GM12872 (cell line): ENCODE measurements around the gene PCA3.

Source experiments
- TF ChIP-seq, protein P1 (sequence below): IDR thresholded peaks from 3 replicates; pipeline ENCODE4 v1.5.1; 2011; ENCODE audit warnings: low read depth, mild to moderate bottlenecking, low read length, moderate library complexity; ENCODE audit not compliant: insufficient read depth

The PCA3 gene

DNA sequence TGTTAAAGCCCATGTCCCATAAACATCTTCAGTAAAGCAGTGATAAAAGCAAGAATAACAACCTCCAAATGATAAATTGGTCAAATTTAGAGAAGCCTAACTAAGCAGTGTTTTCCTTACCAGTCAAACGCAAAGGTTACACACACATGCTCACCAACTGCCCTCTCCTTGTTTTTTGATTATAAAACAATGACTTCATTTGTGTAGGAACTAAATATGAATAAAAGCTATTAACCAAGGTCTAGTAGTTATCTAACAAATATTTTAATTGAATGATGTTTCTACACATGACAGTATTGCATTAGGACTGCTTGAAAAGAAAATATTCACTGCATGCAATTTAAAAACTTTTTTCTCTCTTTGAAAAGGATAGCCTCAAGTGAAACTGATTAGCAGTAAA is 36.7 kb downstream of the PCA3 start:
- TF ChIP-seq, protein P1, sequence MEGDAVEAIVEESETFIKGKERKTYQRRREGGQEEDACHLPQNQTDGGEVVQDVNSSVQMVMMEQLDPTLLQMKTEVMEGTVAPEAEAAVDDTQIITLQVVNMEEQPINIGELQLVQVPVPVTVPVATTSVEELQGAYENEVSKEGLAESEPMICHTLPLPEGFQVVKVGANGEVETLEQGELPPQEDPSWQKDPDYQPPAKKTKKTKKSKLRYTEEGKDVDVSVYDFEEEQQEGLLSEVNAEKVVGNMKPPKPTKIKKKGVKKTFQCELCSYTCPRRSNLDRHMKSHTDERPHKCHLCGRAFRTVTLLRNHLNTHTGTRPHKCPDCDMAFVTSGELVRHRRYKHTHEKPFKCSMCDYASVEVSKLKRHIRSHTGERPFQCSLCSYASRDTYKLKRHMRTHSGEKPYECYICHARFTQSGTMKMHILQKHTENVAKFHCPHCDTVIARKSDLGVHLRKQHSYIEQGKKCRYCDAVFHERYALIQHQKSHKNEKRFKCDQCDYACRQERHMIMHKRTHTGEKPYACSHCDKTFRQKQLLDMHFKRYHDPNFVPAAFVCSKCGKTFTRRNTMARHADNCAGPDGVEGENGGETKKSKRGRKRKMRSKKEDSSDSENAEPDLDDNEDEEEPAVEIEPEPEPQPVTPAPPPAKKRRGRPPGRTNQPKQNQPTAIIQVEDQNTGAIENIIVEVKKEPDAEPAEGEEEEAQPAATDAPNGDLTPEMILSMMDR, result no peak

DNA sequence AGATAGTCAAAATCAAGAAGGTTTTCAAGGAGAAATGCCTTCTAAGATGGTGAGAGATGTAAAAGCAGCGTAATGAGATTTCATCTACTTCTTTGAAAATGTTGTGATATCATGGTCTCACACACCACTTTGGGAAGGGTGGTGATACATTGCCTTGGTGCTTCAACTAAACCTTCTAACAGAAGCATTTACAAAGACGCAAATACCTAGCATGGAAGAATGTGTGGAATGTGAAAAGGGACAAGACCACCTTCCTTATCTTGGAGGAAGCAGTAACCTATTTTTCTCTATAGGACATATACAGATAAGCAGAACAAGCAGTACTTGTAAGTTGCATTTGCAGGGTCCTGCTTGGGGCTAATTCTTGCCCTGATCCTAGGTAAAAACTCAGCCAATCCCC is 38.8 kb downstream of the PCA3 start:
- TF ChIP-seq, protein P1, result no peak

DNA sequence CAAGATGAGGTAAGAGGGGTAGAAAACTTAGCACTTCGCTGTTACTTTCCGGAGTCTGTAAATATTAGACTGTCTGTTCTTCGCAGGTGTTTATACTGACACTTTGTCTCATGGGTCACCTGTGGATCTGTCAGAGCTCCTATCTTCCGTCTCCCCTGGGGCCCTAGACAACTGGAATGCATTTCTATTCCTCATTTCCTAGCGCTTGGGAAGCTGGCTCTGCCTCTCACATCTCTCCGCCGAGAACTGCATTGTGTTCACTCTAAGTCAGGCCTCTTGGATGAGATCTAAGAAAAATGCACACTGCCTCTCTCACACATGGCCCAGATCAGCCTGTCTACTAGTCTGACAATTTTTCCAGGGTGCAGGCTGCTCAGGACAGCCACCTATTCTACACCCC is 39.5 kb downstream of the PCA3 start:
- TF ChIP-seq, protein P1, result no peak

DNA sequence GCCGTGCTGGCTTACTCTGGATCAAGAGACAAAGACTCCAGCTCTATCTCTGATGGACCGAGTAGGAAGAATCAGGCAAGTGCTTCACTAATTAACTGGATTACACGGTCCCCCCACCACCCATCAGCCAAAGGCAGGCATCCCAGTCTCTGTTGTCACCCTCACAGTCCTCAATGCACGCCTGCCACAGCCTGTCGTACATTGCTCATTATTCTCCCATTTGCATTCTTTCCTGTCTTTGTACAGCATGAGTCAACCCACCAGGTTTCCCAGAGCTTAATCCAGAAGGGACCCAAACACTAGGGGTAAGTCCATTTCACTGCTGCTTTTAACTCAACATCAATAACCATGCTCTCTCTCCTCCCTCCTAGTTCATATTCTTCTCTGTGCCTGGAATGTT is 44.4 kb downstream of the PCA3 start:
- TF ChIP-seq, protein P1, result no peak

DNA sequence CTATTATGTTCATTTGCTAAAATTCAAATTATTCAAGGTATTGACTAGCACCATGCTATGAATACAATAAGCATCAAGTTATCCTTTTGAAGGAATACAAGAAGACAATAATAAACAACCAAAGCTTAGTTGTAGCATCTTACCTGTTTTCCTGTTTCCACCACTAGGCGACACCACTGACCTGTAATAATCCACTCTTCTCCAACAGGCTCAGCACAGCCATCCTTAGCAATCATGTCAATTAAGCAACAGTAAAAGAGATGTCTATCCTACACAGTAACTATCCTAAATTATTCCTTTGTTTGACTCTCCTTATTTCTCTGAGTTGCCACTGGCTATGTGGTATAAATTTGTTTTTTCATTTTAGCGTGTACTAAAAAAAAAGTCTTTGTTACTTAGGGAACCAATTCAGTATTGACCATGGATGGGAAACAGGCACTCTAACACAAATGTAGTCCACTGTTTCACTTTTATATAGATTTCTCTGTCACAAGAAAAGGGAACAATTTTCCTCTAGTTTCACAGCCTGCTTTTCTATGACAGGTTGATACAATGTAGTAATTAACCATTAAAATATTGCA is 46.2 kb downstream of the PCA3 start:
- TF ChIP-seq, protein P1, result peak; percentile 81

DNA sequence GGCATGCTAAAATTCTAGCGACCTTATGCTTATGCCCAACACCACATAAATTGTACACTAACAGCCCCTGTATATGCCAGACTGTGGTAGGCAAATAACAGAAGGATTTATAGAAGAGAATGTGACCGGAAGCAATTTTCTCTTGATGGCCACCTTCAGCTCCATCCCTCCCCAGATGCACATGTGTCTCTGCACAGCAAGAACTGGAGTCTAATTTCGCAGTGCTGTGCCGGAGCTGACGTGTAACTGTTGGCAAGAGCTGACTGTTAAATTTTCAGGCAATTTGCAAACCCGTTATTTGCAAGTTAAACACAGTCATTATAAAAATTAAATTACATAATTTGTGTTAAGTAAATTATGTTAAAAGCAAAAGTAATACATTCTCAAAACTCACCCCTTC is 48.4 kb downstream of the PCA3 start:
- TF ChIP-seq, protein P1, result no peak

DNA sequence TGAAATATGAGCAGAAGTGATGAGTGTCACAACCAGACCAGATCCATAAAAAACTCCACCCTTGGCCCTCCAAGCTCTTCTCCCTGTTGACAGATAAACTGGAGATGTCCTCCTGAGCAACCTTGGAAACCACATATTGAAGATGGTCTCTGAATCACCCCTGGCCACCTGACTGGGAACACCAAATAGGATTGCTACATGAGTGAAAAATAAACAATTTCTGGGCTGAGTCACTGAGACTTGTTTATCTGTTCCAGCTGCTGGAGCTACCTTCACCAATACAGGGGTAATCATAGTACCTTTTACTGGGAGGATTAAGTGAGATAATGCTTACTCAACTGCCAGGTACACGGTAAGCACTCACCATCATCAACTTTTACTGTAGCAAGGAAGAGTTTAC is 53.3 kb downstream of the PCA3 start:
- TF ChIP-seq, protein P1, result no peak
